GM12891 (cell line): ENCODE measurements around the gene CETN2.

Experiments used
- PAX5 ChIP-seq: IDR thresholded peaks from 2 replicates; pipeline ENCODE4 v1.6.1; 2011; ENCODE audit warnings: low read length, moderate library complexity, mild to moderate bottlenecking; ENCODE audit not compliant: insufficient read depth, severe bottlenecking
- POLR2A ChIP-seq: IDR thresholded peaks from 2 replicates; pipeline ENCODE4 v1.6.1; 2011; ENCODE audit warnings: low read depth, low read length, control low read depth
- POLR2AphosphoS5 ChIP-seq: IDR thresholded peaks from 2 replicates; pipeline ENCODE4 v1.6.1; 2011; ENCODE audit warnings: low read depth, low read length, control low read depth
- SPI1 ChIP-seq: IDR thresholded peaks from 2 replicates; pipeline ENCODE4 v1.6.1; 2011; ENCODE audit warnings: low read depth, low read length, control low read depth
- TAF1 ChIP-seq: IDR thresholded peaks from 2 replicates; pipeline ENCODE4 v1.6.1; 2011; ENCODE audit warnings: low read depth, low read length, control low read depth

- TF ChIP-seq POLR2A (no peak), TAF1 (no peak), POLR2AphosphoS5 (no peak), PAX5 (no peak), SPI1 (no peak)
Observed at GRCh38 chrX:152810403-152810802, 20.2 kb downstream of the CETN2 start.
